DOHH2 (cell line): ENCODE measurements around the gene SPATA33.
A peak's percentile ranks its signal among the peaks of the same experiment; 100 is the strongest.

Source experiments
- H3F3A ChIP-seq: fragments of 200-600 bp; sonication (generic), shearing (Covaris generic); 2 replicates; pipeline ENCODE4 v1.6.0; 2016; ENCODE audit warnings: antibody characterized with exemption, mild to moderate bottlenecking; ENCODE audit not compliant: control insufficient read depth, insufficient read depth
- H3K27ac ChIP-seq: fragments of 200-600 bp; sonication (generic); 2 replicates; pipeline ENCODE4 v1.5.1; 2014; ENCODE audit warnings: low read depth, mild to moderate bottlenecking, low read length, moderate library complexity
- H3K27me3 ChIP-seq: fragments of 200-600 bp; sonication (generic); 2 replicates; pipeline ENCODE4 v1.6.1; 2014; ENCODE audit warnings: mild to moderate bottlenecking, low read length, mixed read lengths; ENCODE audit not compliant: control insufficient read depth
- H3K36me3 ChIP-seq: fragments of 200-600 bp; sonication (generic); 2 replicates; pipeline ENCODE4 v1.6.1; 2014; ENCODE audit warnings: mild to moderate bottlenecking, low read length, moderate library complexity, mixed read lengths; ENCODE audit not compliant: control insufficient read depth
- H3K4me1 ChIP-seq: fragments of 200-600 bp; sonication (generic); 2 replicates; pipeline ENCODE4 v1.6.1; 2014; ENCODE audit warnings: mild to moderate bottlenecking, low read length, mixed read lengths; ENCODE audit not compliant: control insufficient read depth
- H3K4me2 ChIP-seq: fragments of 200-600 bp; sonication (generic); 2 replicates; pipeline ENCODE4 v1.6.0; 2014; ENCODE audit warnings: mild to moderate bottlenecking, low read length, moderate library complexity
- H3K4me3 ChIP-seq: fragments of 200-600 bp; sonication (generic); 2 replicates; pipeline ENCODE4 v1.5.1; 2014; ENCODE audit warnings: mild to moderate bottlenecking, low read length, mixed read lengths
- H3K79me2 ChIP-seq: fragments of 200-600 bp; sonication (generic); 2 replicates; pipeline ENCODE4 v1.6.1; 2014; ENCODE audit warnings: mild to moderate bottlenecking, low read length, mixed read lengths; ENCODE audit not compliant: control insufficient read depth
- H3K9me2 ChIP-seq: fragments of 200-600 bp; sonication (generic); replicated peaks from 2 replicates; pipeline ENCODE4 v1.6.1; 2014; ENCODE audit warnings: mild to moderate bottlenecking, low read length, mixed read lengths; ENCODE audit not compliant: control insufficient read depth
- H3K9me3 ChIP-seq: fragments of 200-600 bp; sonication (generic); 2 replicates; pipeline ENCODE4 v1.6.1; 2014; ENCODE audit warnings: antibody characterized with exemption, low read length, mixed read lengths; ENCODE audit not compliant: control insufficient read depth, insufficient read depth
- H4K20me1 ChIP-seq: fragments of 200-600 bp; sonication (generic); 2 replicates; pipeline ENCODE4 v1.6.0; 2014; ENCODE audit warnings: low read depth, mild to moderate bottlenecking, antibody characterized with exemption, low read length, moderate library complexity; ENCODE audit not compliant: control insufficient read depth, insufficient read depth
- EZH2phosphoT487 ChIP-seq: fragments of 200-600 bp; sonication (generic); IDR thresholded peaks from 2 replicates; pipeline ENCODE4 v1.6.1; 2017; ENCODE audit warnings: borderline replicate concordance, mild to moderate bottlenecking, antibody characterized with exemption, low read length, moderate library complexity, mixed read lengths
- TF ChIP-seq, protein P1 (sequence below): fragments of 200-600 bp; sonication (generic); IDR thresholded peaks from one replicate; pipeline ENCODE4 v1.5.1; 2014; ENCODE audit warnings: antibody characterized with exemption, mild to moderate bottlenecking, low read depth, low read length; ENCODE audit not compliant: poor library complexity, severe bottlenecking

SPATA33 gene

GRCh38 chr16:89615176-89615575 is 42.5 kb upstream of the SPATA33 start:
- H3K36me3 ChIP-seq: no peaks in the 10 kb centered on the region
- no peak overlapping the region for H3K4me3 ChIP-seq
- H3K27me3 ChIP-seq: 0 out of 2 replicates have a peak, but pooled peaks cover under 1% of the 10 kb centered on the region
- no peak overlapping the region for H3K4me2 ChIP-seq
- peaks cover 12% of the 10 kb centered on the region for H3K4me1 ChIP-seq
- peaks cover 8% of the 10 kb centered on the region; the same call in 1 of the 2 replicates for H3F3A ChIP-seq
- no peak overlapping the region for H3K27ac ChIP-seq
- no peaks in the 10 kb centered on the region for H3K9me3 ChIP-seq
- TF ChIP-seq, protein P1, sequence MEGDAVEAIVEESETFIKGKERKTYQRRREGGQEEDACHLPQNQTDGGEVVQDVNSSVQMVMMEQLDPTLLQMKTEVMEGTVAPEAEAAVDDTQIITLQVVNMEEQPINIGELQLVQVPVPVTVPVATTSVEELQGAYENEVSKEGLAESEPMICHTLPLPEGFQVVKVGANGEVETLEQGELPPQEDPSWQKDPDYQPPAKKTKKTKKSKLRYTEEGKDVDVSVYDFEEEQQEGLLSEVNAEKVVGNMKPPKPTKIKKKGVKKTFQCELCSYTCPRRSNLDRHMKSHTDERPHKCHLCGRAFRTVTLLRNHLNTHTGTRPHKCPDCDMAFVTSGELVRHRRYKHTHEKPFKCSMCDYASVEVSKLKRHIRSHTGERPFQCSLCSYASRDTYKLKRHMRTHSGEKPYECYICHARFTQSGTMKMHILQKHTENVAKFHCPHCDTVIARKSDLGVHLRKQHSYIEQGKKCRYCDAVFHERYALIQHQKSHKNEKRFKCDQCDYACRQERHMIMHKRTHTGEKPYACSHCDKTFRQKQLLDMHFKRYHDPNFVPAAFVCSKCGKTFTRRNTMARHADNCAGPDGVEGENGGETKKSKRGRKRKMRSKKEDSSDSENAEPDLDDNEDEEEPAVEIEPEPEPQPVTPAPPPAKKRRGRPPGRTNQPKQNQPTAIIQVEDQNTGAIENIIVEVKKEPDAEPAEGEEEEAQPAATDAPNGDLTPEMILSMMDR: no peak
- TF ChIP-seq EZH2phosphoT487: no peak
- no peaks in the 10 kb centered on the region for H3K79me2 ChIP-seq
- H3K9me2 ChIP-seq: no peaks in the 10 kb centered on the region
- H4K20me1 ChIP-seq: 0 out of 2 replicates have a peak, but pooled peaks cover 5% of the 10 kb centered on the region

GRCh38 chr16:89615596-89616090 is 42.0 kb upstream of the SPATA33 start:
- no peak overlapping the region for H3K4me2 ChIP-seq
- H3K4me3 ChIP-seq: no peak overlapping the region
- no peak overlapping the region for H3K27ac ChIP-seq
- 0 out of 2 replicates have a peak, but pooled peaks cover 4% of the 10 kb centered on the region for H3K27me3 ChIP-seq
- 0 out of 2 replicates have a peak, but pooled peaks cover 5% of the 10 kb centered on the region for H4K20me1 ChIP-seq
- H3K36me3 ChIP-seq: no peaks in the 10 kb centered on the region
- peaks cover 12% of the 10 kb centered on the region for H3K4me1 ChIP-seq
- H3K9me2 ChIP-seq: no peaks in the 10 kb centered on the region
- H3F3A ChIP-seq: peaks cover 8% of the 10 kb centered on the region; the same call in 1 of the 2 replicates
- H3K9me3 ChIP-seq: no peaks in the 10 kb centered on the region
- no peaks in the 10 kb centered on the region for H3K79me2 ChIP-seq
- TF ChIP-seq, protein P1: peak; percentile 76
- TF ChIP-seq EZH2phosphoT487: no peak

DNA sequence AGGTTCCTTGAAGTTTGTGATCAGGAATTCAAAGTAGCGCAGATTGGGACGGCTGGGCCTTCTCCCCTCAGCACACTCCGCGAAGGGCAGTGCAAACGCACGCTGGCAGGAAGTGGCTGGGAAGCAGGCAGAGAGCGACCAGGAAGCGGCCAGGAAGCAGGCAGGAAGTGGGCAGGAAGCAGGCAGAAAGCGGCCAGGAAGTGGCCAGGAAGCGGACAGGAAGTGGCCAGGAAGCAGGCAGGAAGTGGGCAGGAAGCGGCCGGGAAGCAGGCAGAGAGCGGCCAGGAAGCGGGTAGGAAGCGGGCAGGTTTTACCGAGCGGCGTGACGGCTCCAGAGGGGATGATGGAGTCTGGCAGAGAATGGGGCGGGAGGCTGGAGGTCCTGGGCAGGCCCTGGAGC is 41.0 kb upstream of the SPATA33 start:
- H3K4me2 ChIP-seq: peak overlapping the region; percentile 23; the same call in 1 of the 2 replicates
- TF ChIP-seq EZH2phosphoT487: no peak
- no peaks in the 10 kb centered on the region for H3K9me2 ChIP-seq
- no peak overlapping the region for H3K4me3 ChIP-seq
- H3K79me2 ChIP-seq: no peaks in the 10 kb centered on the region
- 0 out of 2 replicates have a peak, but pooled peaks cover 5% of the 10 kb centered on the region for H4K20me1 ChIP-seq
- peaks cover 8% of the 10 kb centered on the region; the same call in 1 of the 2 replicates for H3F3A ChIP-seq
- H3K27ac ChIP-seq: no peak overlapping the region
- no peaks in the 10 kb centered on the region for H3K9me3 ChIP-seq
- H3K36me3 ChIP-seq: no peaks in the 10 kb centered on the region
- peaks cover 12% of the 10 kb centered on the region for H3K4me1 ChIP-seq
- H3K27me3 ChIP-seq: 0 out of 2 replicates have a peak, but pooled peaks cover 4% of the 10 kb centered on the region

GRCh38 chr16:89617036-89617435 is 40.6 kb upstream of the SPATA33 start:
- peaks cover 8% of the 10 kb centered on the region; the same call in 1 of the 2 replicates for H3F3A ChIP-seq
- peaks cover 12% of the 10 kb centered on the region for H3K4me1 ChIP-seq
- no peaks in the 10 kb centered on the region for H3K9me3 ChIP-seq
- no peak overlapping the region for H3K4me3 ChIP-seq
- 0 out of 2 replicates have a peak, but pooled peaks cover 4% of the 10 kb centered on the region for H3K27me3 ChIP-seq
- no peak overlapping the region for H3K27ac ChIP-seq
- H3K9me2 ChIP-seq: no peaks in the 10 kb centered on the region
- peak overlapping the region; percentile 23; the same call in 1 of the 2 replicates for H3K4me2 ChIP-seq
- no peaks in the 10 kb centered on the region for H3K36me3 ChIP-seq
- no peak for TF ChIP-seq EZH2phosphoT487
- TF ChIP-seq, protein P1: no peak
- H4K20me1 ChIP-seq: 0 out of 2 replicates have a peak, but pooled peaks cover 5% of the 10 kb centered on the region
- no peaks in the 10 kb centered on the region for H3K79me2 ChIP-seq
